Non-pigmented ciliary epithelial cell (primary cell): Measurements from ENCODE around the gene CFAP221.

Experiments used
- DNase-seq: peaks from one replicate; pipeline ENCODE4 v3.0.0-alpha.2; 2010; ENCODE audit warnings: low read depth

CFAP221 gene

DNA sequence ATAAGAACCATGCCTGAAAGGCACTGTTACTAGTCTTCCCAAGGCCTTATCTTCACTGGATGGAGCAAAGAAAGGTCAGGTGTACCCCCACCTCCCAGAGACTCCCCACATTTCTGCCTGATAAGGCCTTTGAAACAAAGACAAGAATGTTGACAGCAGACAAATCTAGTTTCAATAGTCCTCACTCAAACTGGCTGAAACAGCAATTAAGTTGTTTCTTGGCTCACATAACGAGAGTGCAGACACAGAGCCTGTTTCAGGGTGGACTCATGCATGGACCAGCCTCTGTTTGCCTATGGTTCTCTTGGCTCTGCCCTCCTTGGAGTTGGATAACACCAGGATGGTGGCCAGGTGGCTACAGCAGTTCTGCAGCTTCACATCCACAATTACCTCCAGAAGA, 7.5 kb upstream of the CFAP221 start:
- no peak for DNase-seq

DNA sequence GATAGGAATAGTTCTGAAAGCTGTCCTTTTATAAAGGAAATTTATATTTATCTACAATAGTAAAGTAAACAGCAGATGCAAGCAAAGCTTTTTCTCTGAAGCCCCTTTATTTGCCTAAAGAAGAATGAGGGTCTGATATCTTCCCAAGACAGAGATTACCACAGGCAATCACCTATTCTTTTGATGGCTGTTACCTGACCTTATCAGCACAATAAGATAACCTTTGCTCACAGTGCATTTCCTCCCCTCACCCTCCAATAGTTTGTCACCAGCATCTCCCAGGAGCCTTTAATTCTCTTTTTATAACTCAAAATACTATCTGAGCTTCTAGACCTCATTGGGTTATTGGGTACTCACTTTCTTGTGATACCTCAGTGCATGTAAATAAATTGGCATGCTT, 6.5 kb upstream of the CFAP221 start:
- no peak for DNase-seq

DNA sequence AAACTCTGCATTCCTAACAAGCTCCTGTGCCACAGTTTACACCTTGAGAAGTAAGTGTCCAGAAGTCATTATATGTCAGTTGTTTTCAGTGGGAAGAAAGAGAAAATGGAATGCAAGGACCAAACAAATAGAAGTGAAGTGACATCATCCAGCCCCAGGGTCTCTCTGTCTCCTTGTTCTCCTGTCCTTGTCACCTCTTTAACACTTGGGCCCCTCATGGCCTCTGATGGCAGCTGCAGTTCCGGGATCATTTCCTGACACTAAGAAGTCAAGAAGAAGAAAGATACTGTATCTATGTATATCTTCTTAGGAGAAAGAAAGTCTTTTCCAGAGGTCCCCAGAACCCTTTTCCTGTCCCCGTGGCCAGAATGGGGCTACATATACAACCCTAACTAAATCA, 2.8 kb upstream of the CFAP221 start:
- no peak for DNase-seq

DNA sequence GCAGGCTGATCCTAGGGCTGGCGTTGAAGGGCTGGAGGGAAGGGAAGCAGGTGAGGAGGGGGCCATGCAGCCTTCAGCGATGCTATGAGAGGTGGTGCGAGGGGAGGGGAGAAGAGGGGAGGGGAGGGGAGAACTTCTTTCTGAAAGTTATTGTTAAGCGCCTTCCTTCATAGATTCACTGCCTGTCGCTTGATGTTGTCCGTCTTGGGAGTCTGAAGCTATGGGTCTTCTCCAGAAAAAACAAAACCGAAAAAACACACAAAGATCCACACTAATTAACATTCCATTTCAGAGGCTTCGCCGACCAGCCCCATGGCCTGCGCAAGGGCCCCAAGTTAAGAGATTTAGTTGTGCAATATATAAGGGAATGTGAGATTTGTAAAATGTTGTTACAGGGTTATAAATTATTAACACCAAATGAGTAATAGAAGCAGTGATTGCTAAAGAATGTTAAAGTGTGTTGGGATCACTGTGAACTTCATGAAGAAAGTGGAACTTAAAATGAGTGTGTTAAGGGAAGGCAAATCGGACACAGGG, 758 bp downstream of the CFAP221 start:
- DNase-seq: no peak

DNA sequence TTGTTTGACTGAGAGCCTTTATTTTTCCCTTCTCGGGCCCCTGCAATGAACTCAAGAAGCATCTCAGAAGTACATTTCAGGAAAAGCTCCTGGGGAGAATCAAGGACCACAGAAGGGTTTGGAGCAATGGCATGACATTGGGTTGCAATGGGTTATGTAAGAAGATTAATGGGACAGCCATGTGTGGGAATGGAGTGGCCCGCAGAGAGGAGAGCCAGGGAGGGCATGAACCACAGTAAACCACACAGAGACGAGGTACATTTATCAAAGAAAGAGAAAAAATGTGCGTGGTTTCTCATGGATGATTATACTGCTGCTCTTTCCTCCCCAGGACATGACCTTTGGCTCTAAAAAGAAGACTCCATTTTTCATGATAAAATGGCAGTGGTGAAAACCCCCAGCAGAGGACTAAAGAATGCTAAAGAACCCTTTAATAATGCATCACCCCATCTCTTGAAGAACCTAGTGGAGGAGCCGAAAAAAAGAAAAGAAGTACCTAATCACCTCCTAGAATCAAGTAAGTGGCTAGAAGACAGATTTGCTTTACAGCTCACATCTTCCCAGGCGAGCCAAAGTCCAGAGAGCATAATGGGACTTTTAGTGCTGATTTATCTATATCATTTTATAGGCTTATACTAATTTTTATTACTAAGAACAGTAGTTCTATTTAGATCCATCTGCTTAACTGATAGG, 1.7 kb downstream of the CFAP221 start:
- no peak for DNase-seq

DNA sequence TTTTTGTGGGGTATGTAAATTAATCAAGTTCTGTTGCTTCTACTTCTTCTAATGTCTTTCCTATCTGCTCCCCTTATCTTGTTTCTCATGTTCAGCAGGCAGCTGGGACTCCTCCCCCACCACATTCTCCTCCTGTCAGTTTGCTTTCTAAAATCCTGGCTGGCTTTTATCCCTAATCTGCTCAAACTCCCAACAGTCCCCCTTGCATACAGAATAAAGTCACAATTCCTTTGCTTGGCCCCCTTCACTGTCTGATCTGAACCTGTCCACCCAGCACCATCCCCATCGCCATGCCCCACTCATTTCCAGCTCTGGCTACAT, 2.2 kb downstream of the CFAP221 start:
- DNase-seq: no peak

DNA sequence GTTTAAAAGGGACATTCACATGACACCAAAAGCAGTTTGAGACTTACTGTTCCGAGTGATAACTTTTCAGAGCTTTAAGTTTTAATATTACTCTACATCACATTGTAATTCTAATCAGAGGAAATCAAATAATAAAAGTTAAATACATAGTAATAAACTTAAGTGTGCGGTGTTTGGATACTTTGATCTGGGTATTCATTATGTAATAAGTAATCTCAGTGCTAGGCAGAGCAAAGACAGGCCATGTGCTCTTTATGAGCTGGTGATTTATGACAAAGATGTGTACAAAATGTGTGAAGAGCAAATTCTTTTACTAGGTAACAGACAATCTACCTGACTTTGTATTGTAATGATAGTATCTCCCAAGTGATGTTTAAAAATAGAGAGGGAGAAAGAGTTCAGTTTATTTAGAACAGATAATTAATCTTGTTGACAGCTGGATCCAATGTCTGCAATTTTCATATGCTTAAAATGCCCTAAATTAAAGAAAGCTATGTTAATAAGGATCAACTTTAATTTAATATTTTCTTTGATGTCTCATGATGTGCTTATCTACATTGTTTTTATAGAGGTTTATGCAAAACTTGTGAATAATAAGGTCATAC, 4.4 kb downstream of the CFAP221 start:
- no peak for DNase-seq

DNA sequence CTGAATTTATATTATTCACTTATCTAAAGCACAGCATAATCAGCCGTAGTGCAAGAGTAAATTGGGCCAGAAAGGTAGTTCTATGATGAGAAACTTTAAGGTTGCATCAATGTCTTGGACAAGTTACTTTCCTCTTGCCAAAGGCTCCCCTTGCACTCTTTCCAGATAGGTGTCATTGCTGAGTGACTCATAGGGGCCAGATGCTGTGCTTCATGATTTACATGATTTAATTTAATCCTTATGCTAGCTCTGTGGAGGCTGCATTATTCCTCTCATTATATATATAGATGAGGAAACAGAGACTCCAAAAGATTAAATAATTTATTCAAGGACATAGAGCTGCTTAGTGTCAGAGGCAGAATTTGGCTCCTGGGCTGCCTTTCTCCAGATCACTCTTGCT, 5.0 kb downstream of the CFAP221 start:
- no peak for DNase-seq

DNA sequence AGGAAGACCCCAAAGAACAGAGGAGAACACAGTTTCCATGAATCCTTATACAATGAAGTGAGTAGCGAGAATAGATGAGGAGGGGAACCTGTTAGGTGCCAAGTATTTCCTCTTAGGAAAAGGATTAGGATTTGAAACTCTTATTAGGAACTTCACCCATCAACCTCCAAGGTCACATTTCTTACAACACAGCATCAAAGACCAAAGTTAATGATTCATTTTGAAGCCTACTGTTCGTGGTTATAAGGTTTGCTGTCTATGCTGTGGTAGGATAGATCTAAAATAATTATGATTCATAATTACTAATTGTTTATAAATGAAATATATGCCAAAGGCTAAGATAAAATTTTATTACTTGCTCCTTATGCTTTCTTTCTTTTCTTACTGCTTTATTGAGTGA, 6.1 kb downstream of the CFAP221 start:
- DNase-seq: no peak

DNA sequence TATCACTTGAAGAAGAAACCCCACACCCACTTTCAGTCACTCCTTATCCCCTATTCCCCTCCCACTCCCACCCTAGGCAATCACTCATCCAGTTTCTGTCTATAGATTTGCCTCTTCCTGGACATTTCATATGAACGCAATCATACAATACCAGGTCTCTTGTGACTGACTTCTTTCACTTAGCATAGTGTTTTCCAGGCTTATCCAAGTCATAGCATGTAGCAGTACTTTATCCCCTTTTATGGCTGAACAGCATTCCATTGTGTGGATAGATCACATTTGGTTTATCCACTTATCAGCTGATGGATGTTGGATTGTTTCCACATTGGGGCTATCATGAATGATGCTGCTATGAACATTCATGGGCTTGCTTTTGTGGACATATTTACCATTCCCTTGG, 6.6 kb downstream of the CFAP221 start:
- DNase-seq: no peak

DNA sequence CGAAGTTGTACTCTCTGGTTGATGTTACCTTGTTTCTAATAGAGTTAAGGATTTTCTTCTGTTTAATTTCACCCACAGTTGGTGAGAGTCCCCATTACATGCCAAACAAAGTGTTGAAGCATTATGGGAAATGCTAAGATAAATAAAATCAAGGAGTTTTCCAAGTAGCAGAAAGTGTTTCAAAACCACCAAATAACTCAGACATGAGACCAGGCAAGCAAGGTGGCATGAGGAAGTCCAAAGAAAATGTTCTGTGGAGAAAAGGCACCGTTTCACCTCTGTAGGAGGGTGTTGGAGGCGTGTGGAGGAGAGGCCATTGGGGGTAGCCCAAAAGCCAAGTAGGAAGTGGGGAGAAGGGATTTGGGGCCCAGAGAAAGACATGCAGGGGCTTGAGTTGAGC, 8.7 kb downstream of the CFAP221 start:
- DNase-seq: no peak

DNA sequence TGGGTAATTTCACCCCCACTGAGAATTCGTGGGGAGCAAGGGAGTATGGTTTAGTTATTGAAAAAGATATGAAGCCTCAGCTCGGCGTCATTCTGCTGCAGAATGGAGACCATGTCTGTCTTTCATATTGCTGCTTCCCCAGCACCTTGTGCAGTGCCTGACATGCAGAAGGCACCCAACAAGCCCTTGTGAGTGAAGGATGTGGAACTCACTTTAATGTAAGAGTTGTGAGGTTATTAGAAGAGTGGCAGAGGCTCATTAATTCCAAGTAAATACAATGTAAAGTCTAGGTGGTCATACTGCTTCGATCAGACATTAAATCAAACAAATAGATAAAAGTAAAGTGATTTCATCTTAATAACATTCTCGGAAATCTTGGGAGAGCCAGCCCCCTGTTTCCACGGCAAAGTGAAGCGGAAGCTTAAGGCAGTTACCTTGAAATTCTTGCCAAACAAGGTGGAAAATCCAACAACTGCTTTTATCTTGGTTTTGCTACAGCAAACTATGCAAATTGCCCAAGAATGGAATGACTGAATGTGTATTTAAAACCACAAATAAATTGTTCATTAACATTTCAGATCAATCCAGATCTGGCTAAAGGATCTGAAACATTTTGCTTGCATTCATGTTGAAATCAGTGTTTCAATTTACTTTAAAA, 9.6 kb downstream of the CFAP221 start:
- DNase-seq: no peak

DNA sequence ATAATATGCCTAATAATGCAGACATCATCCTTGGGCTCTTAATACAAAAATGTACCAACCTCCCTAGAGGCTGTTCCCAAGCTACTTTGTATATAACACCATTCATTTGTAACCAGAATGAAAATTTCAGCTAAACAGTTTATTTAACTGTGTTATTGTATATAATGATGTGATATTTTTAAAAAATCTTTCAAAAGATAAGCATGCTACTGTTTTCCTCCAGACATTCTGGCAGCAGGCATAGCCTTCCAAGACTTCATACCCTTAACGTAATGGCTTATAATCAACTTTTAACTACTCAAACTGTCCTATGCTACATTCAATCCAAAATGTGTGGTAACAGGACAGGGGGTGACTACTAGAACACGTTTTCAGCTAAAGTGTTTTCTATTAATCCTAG, 21.2 kb downstream of the CFAP221 start:
- DNase-seq: no peak

DNA sequence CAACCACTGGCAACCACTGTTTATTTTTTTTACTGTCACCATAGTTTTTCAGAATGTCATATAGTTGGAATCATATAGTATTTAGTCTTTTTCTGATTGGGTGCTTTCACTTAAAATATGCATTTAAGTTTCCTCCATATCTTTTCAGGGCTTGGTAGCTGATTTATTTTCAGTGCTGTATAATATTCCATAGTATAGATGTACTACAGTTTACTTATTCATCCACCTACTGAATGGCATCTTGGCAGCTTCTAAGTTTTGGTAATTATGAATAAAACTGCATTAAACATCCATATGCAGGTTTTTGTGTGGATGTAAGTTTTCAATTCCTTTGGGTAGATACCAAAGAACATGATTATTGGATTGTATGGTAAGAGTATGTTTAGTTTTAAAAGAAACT, 23.0 kb downstream of the CFAP221 start:
- no peak for DNase-seq

DNA sequence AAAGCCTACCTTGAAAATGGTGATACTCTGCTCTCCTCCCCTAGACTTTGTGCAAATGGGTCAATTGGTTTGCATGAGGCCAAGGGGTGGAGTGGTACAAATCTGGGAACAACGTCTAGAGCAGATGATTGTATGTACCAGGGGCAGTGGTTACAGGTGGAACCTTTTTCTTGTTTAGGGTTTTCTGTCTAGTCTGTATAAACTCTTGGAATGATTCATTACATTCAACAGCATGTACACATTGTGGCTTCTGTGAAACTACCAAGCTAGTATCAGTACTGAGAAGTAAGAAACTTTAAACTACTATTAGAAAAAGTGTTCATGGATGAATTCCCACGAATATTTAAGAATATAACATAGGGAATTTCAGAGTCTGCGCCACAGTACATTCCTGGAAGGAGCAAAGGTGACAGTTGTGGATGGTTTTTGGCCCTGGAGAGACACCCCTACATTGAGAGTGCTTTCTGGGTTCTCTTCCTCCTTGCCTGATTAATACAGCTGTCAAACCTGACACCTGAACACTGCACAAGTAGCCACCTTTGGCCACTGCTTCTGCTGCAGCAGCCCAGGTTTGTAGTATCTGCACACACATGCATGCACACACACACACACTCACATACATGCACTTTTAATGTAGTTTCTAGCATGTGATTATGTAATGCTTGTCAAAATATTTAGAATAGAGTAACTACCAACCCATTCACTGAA, 30.0 kb downstream of the CFAP221 start:
- DNase-seq: no peak

DNA sequence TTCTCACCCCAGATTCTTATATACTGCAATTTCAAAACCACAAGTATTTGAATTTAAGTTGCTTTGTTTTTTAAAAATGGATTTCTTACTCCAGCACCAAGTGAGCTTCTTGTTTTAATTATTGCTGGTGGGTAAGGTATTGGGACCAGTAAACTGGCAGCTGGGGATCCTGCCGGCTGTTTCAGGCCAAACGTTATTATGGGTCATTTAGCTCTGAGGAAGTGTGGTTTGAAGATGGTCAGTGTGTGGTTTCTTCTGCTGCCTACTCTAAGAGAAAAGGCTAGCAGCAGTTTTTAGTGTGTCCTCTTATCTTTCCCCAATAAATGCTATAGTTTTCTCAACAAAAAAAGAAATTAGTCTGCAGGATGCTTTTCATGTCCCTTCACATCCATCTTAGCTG, 30.6 kb downstream of the CFAP221 start:
- no peak for DNase-seq

DNA sequence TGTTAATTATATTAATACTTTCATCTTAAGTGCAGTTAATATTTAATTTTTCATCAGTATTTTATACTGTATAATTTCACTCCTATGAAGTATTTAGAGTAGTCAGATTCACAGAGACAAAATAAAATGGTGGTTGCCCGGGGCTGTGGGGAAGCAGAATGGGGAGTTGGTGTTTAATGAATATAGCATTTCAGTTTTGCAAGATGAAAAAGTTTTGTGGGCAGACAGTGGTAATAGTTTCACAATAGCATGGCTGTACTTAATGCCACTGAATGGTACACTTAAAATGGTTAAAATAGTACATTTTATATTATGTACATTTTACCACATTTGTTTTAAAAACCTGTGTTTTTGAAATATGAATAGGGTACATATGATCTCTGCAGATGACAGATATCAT, 31.2 kb downstream of the CFAP221 start:
- DNase-seq: no peak

DNA sequence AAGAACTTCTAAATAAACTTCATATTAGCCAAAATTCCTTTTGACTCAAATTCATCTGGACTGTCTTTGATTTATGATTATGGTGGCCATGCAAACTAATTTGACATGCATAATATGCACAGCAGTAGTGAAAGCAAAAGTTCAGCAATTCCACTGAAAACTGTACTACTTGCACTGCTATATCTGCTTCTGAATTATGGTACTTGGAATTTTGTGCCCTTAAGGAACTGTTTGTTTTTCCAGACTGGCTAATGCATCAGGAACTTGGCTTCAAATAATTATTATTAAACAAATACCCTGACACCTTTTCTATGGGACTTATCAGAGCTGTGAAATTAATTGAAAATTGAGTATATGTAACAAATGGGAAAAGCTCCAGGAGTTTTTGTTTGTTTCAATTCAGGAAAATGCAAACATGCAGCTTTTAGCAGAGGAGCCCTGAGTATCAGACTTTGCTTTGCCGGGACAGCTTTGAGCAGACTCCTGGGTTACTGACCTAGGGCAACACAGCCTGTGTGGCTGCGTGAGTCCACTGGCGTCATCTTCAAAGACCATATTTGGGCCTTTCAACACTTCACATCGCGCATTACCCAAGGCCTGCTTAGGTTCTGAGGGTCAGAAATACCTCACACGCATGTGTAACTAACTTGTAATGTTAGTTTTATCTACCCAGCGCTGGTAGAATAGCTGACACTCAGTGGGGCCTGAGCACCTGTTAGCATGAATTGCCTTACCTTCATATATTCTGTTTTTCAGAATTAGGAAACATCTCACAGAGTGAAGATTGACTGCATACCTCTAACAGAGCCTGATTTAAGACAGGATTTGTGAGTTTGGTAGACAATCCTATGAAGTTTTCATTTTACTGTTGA, 35.4 kb downstream of the CFAP221 start:
- no peak for DNase-seq

DNA sequence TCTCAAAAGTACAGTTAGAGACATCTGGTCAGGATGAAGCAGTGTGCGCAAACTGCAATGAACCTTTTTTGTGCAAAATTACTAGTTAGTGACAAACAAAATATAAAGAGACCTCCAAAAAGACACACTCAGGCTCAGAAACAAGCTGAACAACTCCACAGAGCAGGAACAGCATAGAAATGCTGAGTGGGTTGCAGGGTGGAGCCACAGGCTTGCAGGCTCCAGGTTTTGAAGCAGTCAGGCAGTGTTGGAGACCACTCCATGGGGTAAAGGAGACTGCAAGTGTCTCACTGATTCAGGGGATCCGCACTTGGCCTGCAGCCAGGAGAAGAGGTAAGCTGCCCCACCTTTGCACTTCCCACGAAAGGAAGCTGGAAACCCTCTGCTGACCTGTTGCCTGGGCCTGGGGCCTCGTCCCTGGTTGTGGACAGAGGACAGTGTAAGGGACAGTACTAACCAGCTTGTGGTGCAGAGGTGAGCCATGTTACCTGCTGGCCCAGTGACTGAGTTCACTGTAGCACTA, 36.4 kb downstream of the CFAP221 start:
- no peak for DNase-seq

DNA sequence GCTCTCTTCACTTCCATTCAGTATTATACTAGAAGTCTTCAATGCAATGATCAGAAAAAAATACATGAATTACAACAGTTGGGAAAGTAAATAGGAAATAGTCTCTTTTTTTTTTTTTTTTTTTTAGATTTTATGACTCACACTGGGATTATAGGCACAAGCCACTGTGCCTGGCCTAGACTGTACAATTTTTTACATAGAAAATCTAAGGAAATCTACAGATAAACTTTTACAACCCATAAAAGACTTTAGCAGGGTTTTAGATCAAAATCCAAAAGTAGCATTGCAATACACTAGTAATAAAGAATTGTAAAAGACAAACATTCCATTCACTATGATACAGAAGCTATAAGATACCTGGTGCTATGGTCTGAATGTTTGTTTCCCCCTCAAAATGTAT, 39.0 kb downstream of the CFAP221 start:
- no peak for DNase-seq

DNA sequence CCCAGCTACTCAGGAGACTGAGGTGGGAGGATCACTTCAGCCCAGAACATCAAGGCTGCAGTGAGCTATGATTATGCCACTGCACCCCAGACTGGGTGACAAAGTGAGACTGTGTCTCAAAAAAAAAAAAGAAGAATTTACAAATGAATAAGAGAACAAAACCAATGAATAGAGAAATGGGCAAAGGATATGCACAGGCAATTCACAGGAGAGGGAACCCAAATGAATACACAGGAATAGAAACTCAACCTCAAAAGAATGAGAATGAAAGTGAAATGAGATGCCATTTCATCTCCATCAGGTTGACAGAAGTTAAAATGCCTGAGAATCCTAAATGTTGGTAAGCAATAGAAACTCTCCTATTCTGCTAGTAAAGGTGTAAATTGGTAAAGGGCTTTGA, 40.2 kb downstream of the CFAP221 start:
- DNase-seq: no peak

DNA sequence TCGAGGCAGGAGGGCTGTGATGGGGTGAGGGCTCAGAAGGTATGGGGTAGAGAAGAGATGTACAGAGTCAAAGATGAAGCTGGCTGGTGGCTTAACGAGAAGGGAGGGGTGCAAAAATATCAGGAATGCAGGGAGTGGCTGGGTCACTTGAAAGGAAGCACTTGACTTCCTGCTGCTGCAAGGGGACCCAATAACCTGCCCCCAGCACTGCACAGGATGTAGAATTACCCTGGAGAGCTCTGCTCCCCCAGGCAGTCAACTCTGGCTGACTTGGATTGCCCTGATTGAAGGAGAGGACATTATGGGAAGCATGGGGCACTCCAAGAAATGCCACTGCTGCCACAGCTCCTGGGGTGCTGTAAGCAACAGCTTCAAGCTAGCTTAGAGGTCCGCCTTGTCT, 41.8 kb downstream of the CFAP221 start:
- DNase-seq: no peak
